Femur (tissue), 1 donor: ENCODE data around the gene FAM200B.

Experiments used
- DNase-seq: peaks from one replicate; pipeline ENCODE4 v3.0.0-alpha.2; 2017

The FAM200B gene

GRCh38 chr4:15668566-15669435 lies 12.8 kb upstream of the FAM200B start:
- DNase-seq, result no peak

GRCh38 chr4:15670576-15670975 lies 11.1 kb upstream of the FAM200B start:
- no peak for DNase-seq

GRCh38 chr4:15672101-15672500 lies 9.5 kb upstream of the FAM200B start:
- DNase-seq, result no peak

- no peak for DNase-seq
Measured at GRCh38 chr4:15673337-15673736, 8.3 kb upstream of the FAM200B start.

GRCh38 chr4:15674046-15674445 lies 7.6 kb upstream of the FAM200B start:
- no peak for DNase-seq

- DNase-seq, result no peak
Measured at GRCh38 chr4:15674926-15675325, 6.7 kb upstream of the FAM200B start.

- DNase-seq, result no peak
Measured at GRCh38 chr4:15675356-15675755, 6.3 kb upstream of the FAM200B start.

- no peak for DNase-seq
Measured at GRCh38 chr4:15676039-15676438, 5.6 kb upstream of the FAM200B start.

- DNase-seq, result no peak
Measured at GRCh38 chr4:15676899-15677298, 4.7 kb upstream of the FAM200B start.

- DNase-seq, result no peak
Measured at GRCh38 chr4:15677507-15677988, 4.1 kb upstream of the FAM200B start.

GRCh38 chr4:15681067-15681371 lies 608 bp upstream of the FAM200B start:
- DNase-seq, result no peak

- no peak for DNase-seq
Measured at GRCh38 chr4:15682242-15683142, 865 bp downstream of the FAM200B start.

- DNase-seq, result no peak
Measured at GRCh38 chr4:15683143-15683495, 1.5 kb downstream of the FAM200B start.

- DNase-seq, result no peak
Measured at GRCh38 chr4:15684498-15684897, 2.9 kb downstream of the FAM200B start.

- no peak for DNase-seq
Measured at GRCh38 chr4:15688051-15688450, 6.4 kb downstream of the FAM200B start.

GRCh38 chr4:15689540-15689939 lies 7.9 kb downstream of the FAM200B start:
- DNase-seq, result no peak

- no peak for DNase-seq
Measured at GRCh38 chr4:15690020-15690809, 8.6 kb downstream of the FAM200B start.

GRCh38 chr4:15691346-15692135 lies 9.9 kb downstream of the FAM200B start:
- DNase-seq, result no peak

- no peak for DNase-seq
Measured at GRCh38 chr4:15692602-15693001, 11.0 kb downstream of the FAM200B start.

- no peak for DNase-seq
Measured at GRCh38 chr4:15694431-15694830, 12.8 kb downstream of the FAM200B start.

- no peak for DNase-seq
Measured at GRCh38 chr4:15695240-15695699, 13.6 kb downstream of the FAM200B start.

- DNase-seq, result no peak
Measured at GRCh38 chr4:15695729-15696128, 14.1 kb downstream of the FAM200B start.
